SK-N-SH treated with all-trans-retinoic acid at 6 μM for 48 hours (cell line): Measurements from ENCODE around the gene AHRR.
"Not testable (repeated sequence)": the region's sequence is repeated elsewhere in the genome, so short reads cannot be mapped to it uniquely, and the experiment has no call there.

Source experiments
- ATAC-seq: fragments of 200-7000 bp; cut with Tn5 transposase; 3 replicates; pipeline ENCODE4 v1.9.1; 2020; ENCODE audit warnings: mild to moderate bottlenecking, moderate library complexity
- ARNTL ChIP-seq: fragments of 450-650 bp; formaldehyde crosslinking; IDR thresholded peaks from 2 replicates; pipeline ENCODE4 v1.5.0; 2020; ENCODE audit warnings: low read depth, mild to moderate bottlenecking, moderate library complexity, borderline replicate concordance
- CSDC2 ChIP-seq: fragments of 250-450 bp; sonication (Bioruptor Pico); IDR thresholded peaks from 2 replicates; pipeline ENCODE4 v1.5.0; 2020; ENCODE audit warnings: mild to moderate bottlenecking, moderate library complexity
- ESRRG ChIP-seq: fragments of 250-450 bp; sonication (Bioruptor Pico); IDR thresholded peaks from 2 replicates; pipeline ENCODE4 v1.6.1; 2021; ENCODE audit warnings: mild to moderate bottlenecking
- GLIS3 ChIP-seq: fragments of 250-450 bp; sonication (Bioruptor Pico); IDR thresholded peaks from 2 replicates; pipeline ENCODE4 v1.5.0; 2020; ENCODE audit warnings: mild to moderate bottlenecking, moderate library complexity
- ISL1 ChIP-seq: fragments of 250-450 bp; sonication (Bioruptor Pico); IDR thresholded peaks from 2 replicates; pipeline ENCODE4 v2.1.2; 2022; ENCODE audit warnings: mild to moderate bottlenecking, moderate library complexity
- OSR1 ChIP-seq: fragments of 250-450 bp; sonication (Bioruptor Pico); IDR thresholded peaks from 2 replicates; pipeline ENCODE4 v1.8.0; 2022; ENCODE audit warnings: moderate library complexity, mild to moderate bottlenecking, inconsistent platforms
- PPARA ChIP-seq: fragments of 250-450 bp; sonication (Bioruptor Pico); IDR thresholded peaks from 2 replicates; pipeline ENCODE4 v1.5.0; 2020; ENCODE audit warnings: mild to moderate bottlenecking, borderline replicate concordance
- RARB ChIP-seq: fragments of 250-450 bp; sonication (Bioruptor Pico); IDR thresholded peaks from 2 replicates; pipeline ENCODE4 v1.8.0; 2021; ENCODE audit warnings: mild to moderate bottlenecking, moderate library complexity
- SNAI2 ChIP-seq: fragments of 250-450 bp; sonication (Bioruptor Pico); IDR thresholded peaks from 2 replicates; pipeline ENCODE4 v1.5.0; 2020; ENCODE audit warnings: mild to moderate bottlenecking, moderate library complexity
- TCF4 ChIP-seq: fragments of 250-450 bp; sonication (Bioruptor Pico); IDR thresholded peaks from 2 replicates; pipeline ENCODE4 v1.8.0; 2021; ENCODE audit warnings: mild to moderate bottlenecking, moderate library complexity, borderline replicate concordance
- TOX ChIP-seq: fragments of 250-450 bp; sonication (Bioruptor Pico); IDR thresholded peaks from 2 replicates; pipeline ENCODE4 v1.8.0; 2021; ENCODE audit warnings: mild to moderate bottlenecking, moderate library complexity, borderline replicate concordance
- ZC3H10 ChIP-seq: fragments of 250-450 bp; sonication (Bioruptor Pico); IDR thresholded peaks from 2 replicates; pipeline ENCODE4 v1.5.1; 2021; ENCODE audit warnings: mild to moderate bottlenecking, moderate library complexity
- ZFP30 ChIP-seq: fragments of 450-650 bp; formaldehyde crosslinking; IDR thresholded peaks from 2 replicates; pipeline ENCODE4 v1.5.0; 2022; ENCODE audit warnings: mild to moderate bottlenecking, moderate library complexity
- ZNF565 ChIP-seq: fragments of 450-650 bp; formaldehyde crosslinking; conservative IDR thresholded peaks from 2 replicates; pipeline ENCODE4 v1.5.0; 2020; ENCODE audit warnings: low read depth, mild to moderate bottlenecking, moderate library complexity
- ZNF70 ChIP-seq: fragments of 450-650 bp; formaldehyde crosslinking; IDR thresholded peaks from 2 replicates; pipeline ENCODE4 v1.5.0; 2020; ENCODE audit warnings: mild to moderate bottlenecking, moderate library complexity
- ZNF8 ChIP-seq: fragments of 450-650 bp; formaldehyde crosslinking; IDR thresholded peaks from 2 replicates; pipeline ENCODE4 v1.5.0; 2020; ENCODE audit warnings: mild to moderate bottlenecking, moderate library complexity
- TF ChIP-seq, protein P1 (sequence below): fragments of 250-450 bp; sonication (Bioruptor Pico); IDR thresholded peaks from 2 replicates; pipeline ENCODE4 v1.5.1; 2020; ENCODE audit warnings: low read depth, mild to moderate bottlenecking, moderate library complexity
- TF ChIP-seq, protein P2 (sequence below): fragments of 250-450 bp; sonication (Bioruptor Pico); IDR thresholded peaks from 2 replicates; pipeline ENCODE4 v1.8.0; 2020; ENCODE audit warnings: mild to moderate bottlenecking, moderate library complexity, borderline replicate concordance
- TF ChIP-seq, protein P3 (sequence below): fragments of 250-450 bp; sonication (Bioruptor Pico); IDR thresholded peaks from 2 replicates; pipeline ENCODE4 v1.5.1; 2021; ENCODE audit warnings: mild to moderate bottlenecking, moderate library complexity
- TF ChIP-seq, protein P4 (sequence below): fragments of 250-450 bp; sonication (Bioruptor Pico); IDR thresholded peaks from 2 replicates; pipeline ENCODE4 v1.5.0; 2020; ENCODE audit warnings: mild to moderate bottlenecking, moderate library complexity

The AHRR gene

DNA sequence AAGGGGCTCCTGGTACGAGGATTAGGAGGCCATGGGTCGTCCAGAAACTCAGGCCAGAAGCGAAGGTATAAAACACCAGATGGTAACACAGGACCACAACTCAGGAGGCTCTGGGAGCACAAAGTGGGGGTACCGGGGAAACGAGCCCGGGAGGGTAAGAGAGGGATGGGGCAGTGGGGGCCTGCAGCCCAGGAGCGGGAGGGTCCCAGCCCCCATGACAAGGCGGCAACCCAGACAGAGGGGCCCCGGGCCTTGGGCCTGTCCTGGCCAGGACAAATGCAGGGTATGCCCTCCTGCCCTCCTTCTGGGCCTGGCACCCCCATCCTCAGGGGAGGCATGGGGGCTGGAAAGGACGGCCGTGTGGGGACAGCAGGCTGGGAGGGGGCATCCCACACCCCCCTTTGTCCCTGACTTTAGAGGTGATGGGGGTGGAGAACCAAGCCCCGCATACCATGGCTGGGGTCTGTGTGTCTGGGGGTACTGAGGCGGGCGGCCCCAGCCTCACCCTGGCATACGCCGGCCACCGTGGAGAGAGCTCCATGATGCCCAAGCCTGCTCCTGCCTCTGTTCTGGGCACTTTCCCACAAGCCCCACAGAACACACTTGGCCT, 74.5 kb downstream of the AHRR start:
- no peak for ATAC-seq
- TF ChIP-seq, protein P1, sequence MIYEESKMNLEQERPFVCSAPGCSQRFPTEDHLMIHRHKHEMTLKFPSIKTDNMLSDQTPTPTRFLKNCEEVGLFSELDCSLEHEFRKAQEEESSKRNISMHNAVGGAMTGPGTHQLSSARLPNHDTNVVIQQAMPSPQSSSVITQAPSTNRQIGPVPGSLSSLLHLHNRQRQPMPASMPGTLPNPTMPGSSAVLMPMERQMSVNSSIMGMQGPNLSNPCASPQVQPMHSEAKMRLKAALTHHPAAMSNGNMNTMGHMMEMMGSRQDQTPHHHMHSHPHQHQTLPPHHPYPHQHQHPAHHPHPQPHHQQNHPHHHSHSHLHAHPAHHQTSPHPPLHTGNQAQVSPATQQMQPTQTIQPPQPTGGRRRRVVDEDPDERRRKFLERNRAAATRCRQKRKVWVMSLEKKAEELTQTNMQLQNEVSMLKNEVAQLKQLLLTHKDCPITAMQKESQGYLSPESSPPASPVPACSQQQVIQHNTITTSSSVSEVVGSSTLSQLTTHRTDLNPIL (CRISPR knock-in tag) = no peak
- TF ChIP-seq TCF4 (no peak), ARNTL (CRISPR knock-in tag) (no peak), ISL1 (CRISPR knock-in tag) (no peak), PPARA (CRISPR knock-in tag) (no peak), ZNF8 (CRISPR knock-in tag) (no peak), SNAI2 (CRISPR knock-in tag) (no peak), ZFP30 (CRISPR knock-in tag) (no peak), GLIS3 (CRISPR knock-in tag) (no peak), ZNF565 (CRISPR knock-in tag) (no peak), CSDC2 (CRISPR knock-in tag) (no peak)
- TF ChIP-seq, protein P2, sequence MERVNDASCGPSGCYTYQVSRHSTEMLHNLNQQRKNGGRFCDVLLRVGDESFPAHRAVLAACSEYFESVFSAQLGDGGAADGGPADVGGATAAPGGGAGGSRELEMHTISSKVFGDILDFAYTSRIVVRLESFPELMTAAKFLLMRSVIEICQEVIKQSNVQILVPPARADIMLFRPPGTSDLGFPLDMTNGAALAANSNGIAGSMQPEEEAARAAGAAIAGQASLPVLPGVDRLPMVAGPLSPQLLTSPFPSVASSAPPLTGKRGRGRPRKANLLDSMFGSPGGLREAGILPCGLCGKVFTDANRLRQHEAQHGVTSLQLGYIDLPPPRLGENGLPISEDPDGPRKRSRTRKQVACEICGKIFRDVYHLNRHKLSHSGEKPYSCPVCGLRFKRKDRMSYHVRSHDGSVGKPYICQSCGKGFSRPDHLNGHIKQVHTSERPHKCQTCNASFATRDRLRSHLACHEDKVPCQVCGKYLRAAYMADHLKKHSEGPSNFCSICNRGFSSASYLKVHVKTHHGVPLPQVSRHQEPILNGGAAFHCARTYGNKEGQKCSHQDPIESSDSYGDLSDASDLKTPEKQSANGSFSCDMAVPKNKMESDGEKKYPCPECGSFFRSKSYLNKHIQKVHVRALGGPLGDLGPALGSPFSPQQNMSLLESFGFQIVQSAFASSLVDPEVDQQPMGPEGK (CRISPR knock-in tag) = no peak
- TF ChIP-seq, protein P3, sequence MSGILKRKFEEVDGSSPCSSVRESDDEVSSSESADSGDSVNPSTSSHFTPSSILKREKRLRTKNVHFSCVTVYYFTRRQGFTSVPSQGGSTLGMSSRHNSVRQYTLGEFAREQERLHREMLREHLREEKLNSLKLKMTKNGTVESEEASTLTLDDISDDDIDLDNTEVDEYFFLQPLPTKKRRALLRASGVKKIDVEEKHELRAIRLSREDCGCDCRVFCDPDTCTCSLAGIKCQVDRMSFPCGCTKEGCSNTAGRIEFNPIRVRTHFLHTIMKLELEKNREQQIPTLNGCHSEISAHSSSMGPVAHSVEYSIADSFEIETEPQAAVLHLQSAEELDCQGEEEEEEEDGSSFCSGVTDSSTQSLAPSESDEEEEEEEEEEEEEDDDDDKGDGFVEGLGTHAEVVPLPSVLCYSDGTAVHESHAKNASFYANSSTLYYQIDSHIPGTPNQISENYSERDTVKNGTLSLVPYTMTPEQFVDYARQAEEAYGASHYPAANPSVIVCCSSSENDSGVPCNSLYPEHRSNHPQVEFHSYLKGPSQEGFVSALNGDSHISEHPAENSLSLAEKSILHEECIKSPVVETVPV (CRISPR knock-in tag) = no peak

DNA sequence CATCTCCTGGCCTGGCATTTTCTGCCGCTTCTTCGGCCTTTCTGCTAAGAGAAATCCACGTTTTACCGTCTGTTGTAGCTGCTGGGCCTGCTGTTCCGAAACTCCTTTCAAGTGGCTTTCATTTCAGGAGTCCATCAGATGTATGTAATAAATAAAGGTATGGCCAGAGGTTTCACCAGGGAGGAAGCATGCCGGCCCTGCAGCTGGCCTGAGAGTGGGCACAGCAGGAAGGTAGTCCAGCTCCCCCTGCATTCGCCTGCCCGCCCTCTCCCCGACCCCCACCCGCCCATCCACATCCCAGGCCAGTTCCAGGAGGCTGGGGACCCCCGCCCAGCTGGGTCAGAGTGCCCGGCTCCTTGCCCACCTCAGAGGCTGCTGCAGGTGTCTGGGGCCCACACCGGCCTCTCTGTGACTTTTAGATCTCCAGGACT, 75.0 kb downstream of the AHRR start:
- no peak for ATAC-seq

DNA sequence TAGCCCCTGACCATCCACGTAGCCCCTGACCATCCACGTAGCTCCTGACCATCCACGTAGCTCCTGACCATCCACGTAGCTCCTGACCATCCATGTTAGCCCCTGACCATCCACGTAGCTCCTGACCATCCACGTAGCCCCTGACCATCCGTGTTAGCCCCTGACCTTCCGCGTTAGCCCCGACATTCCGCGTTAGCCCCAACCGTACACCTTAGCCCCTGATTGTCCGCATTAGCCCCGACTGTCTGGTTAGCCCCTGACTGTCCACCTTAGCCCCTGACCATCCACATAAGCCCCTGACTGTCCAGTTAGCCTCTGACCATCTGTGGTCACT, 76.6 kb downstream of the AHRR start:
- not testable (repeated sequence) for ATAC-seq

More for the DNA sequence above, 75.0 kb downstream of the AHRR start:
- no peak for TF ChIP-seq TCF4
- TF ChIP-seq ZC3H10 (CRISPR knock-in tag) = no peak
- TF ChIP-seq ARNTL (CRISPR knock-in tag) = no peak
- no peak for TF ChIP-seq OSR1 (CRISPR knock-in tag)
- no peak for TF ChIP-seq TOX
- TF ChIP-seq GLIS3 (CRISPR knock-in tag) = no peak
- no peak for TF ChIP-seq ESRRG (CRISPR knock-in tag)
- TF ChIP-seq ZNF70 (CRISPR knock-in tag) = no peak
- TF ChIP-seq, protein P4, sequence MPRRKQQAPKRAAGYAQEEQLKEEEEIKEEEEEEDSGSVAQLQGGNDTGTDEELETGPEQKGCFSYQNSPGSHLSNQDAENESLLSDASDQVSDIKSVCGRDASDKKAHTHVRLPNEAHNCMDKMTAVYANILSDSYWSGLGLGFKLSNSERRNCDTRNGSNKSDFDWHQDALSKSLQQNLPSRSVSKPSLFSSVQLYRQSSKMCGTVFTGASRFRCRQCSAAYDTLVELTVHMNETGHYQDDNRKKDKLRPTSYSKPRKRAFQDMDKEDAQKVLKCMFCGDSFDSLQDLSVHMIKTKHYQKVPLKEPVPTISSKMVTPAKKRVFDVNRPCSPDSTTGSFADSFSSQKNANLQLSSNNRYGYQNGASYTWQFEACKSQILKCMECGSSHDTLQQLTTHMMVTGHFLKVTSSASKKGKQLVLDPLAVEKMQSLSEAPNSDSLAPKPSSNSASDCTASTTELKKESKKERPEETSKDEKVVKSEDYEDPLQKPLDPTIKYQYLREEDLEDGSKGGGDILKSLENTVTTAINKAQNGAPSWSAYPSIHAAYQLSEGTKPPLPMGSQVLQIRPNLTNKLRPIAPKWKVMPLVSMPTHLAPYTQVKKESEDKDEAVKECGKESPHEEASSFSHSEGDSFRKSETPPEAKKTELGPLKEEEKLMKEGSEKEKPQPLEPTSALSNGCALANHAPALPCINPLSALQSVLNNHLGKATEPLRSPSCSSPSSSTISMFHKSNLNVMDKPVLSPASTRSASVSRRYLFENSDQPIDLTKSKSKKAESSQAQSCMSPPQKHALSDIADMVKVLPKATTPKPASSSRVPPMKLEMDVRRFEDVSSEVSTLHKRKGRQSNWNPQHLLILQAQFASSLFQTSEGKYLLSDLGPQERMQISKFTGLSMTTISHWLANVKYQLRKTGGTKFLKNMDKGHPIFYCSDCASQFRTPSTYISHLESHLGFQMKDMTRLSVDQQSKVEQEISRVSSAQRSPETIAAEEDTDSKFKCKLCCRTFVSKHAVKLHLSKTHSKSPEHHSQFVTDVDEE (CRISPR knock-in tag) = no peak
- no peak for TF ChIP-seq ISL1 (CRISPR knock-in tag)
- TF ChIP-seq CSDC2 (CRISPR knock-in tag) = no peak
- TF ChIP-seq, protein P2 (CRISPR knock-in tag) = no peak
- no peak for TF ChIP-seq ZNF8 (CRISPR knock-in tag)
- TF ChIP-seq RARB (CRISPR knock-in tag) = no peak
